Kidney capillary endothelial cell (primary cell): ENCODE results near the gene HCN2.
"Not testable (repeated sequence)": the region's sequence is repeated elsewhere in the genome, so short reads cannot be mapped to it uniquely, and the experiment has no call there.

Experiments used
- DNase-seq: peaks from one replicate; pipeline ENCODE4 v3.0.0-alpha.2; 2018; ENCODE audit warnings: low spot score

Gene HCN2

DNA sequence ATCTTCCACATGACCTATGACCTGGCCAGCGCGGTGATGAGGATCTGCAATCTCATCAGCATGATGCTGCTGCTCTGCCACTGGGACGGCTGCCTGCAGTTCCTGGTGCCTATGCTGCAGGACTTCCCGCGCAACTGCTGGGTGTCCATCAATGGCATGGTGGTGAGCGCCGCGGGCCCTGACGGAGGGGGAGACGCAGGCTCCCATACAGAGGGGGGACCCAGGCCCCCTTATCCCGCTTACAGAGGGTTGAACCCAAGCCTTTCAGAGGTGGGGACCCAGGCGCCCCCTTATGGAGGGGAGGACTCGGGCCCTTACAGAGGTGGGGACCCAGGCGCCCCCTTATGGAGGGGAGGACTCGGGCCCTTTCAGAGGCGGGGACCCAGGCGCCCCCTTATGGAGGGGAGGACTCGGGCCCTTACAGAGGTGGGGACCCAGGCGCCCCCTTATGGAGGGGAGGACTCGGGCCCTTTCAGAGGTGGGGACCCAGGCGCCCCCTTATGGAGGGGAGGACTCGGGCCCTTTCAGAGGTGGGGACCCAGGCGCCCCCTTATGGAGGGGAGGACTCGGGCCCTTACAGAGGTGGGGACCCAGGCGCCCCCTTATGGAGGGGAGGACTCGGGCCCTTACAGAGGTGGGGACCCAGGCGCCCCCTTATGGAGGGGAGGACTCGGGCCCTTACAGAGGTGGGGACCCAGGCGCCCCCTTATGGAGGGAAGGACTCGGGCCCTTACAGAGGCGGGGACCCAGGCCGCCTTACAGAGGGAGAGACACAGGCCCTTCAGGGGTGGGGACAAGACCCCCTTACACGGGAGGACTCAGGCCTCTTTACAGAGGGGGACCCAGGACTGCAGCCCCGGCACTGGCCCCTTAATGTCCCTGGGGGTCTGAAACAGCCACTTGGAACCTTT, 15.6 kb downstream of the HCN2 start:
- DNase-seq = not testable (repeated sequence)

DNA sequence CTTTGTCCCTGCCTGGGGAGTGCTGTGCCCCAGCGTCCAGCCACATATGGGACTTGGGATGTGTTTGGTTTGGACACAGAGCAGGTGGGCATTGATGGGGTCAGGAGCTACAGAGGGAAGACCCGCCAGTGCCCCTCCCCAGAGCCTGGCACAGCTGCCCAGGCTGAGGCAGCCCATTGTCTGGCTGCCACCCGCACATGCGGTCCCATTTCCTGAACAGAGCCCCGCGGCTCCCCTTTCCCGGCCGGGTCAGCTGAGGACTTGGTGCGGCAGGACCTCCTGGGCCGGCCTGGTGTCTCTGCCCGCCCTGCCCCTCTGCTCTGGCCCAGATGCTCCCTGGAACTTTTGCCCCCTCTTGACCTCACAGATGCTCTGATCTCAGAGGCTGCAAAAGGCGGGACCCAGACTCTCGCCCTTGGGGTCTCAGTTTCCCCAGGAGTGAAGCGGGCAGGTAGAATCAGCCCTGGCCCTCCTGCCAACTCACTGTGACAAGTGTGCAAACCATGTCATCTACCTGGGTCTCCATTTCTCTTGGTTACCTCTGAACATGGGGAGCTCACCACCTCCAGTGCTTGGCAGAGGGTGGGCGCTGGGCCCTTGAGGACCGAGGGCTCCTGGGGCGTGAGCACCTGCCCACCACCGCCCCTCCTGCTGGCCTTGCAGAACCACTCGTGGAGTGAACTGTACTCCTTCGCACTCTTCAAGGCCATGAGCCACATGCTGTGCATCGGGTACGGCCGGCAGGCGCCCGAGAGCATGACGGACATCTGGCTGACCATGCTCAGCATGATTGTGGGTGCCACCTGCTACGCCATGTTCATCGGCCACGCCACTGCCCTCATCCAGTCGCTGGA, 17.8 kb downstream of the HCN2 start:
- DNase-seq = no peak

DNA sequence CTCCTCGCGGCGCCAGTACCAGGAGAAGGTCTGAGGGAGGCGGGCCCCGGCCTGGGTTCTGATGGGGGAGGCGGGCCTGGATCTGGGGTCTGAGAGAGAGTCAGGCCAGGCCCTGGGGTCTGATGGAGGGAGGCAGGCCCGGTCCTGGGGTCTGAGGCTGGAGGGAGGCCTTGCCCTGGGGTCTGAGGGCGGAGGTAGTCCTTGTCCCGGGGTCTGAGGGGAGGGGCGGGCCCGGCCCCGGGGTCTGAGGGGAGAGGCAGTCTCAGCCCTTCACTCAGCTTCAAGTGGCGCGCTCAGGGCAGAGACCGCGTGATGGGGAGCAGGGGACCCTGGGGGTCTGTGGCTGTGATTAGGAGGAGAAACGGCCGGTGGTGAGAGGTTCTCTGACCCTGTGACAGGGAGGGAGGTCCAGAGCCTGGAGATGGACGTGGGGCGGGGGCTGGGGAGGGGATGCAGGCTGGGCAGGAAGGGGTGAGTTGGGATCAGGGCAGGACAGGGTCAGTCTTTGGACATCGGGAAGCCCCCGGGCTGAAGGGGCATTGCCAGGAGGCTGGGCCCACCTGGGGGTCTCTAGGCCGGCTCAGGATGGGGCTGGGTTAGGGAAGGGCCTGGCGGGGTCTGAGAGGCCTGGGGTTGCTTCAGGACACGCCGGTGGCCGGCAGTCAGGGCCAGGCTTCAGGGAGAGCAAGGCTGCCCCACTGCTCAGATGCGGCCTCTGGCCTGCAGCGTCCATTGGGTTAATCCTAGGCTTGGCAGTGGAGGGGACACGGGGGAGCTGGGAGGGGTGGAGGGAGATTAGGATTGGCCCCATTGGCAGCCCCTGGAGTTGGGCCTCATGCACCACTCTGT, 18.7 kb downstream of the HCN2 start:
- no peak for DNase-seq

DNA sequence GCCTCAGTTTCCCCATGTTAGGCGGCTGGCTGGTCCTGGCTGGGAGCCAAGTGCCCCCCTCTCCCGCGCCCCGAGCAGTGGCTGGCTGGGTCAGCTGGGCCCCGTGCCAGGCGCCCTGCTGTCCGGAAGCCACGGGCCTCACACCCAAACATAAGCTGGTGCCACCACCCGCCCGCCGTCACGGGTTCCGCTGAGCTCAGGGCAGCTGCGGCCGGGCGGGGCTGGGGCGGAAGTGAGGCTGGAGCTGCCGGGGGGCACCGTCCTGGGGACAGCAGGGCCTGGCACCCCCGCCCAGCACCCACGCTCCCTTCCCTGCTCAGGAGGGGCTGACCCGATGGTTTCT, 19.3 kb downstream of the HCN2 start:
- DNase-seq = no peak

DNA sequence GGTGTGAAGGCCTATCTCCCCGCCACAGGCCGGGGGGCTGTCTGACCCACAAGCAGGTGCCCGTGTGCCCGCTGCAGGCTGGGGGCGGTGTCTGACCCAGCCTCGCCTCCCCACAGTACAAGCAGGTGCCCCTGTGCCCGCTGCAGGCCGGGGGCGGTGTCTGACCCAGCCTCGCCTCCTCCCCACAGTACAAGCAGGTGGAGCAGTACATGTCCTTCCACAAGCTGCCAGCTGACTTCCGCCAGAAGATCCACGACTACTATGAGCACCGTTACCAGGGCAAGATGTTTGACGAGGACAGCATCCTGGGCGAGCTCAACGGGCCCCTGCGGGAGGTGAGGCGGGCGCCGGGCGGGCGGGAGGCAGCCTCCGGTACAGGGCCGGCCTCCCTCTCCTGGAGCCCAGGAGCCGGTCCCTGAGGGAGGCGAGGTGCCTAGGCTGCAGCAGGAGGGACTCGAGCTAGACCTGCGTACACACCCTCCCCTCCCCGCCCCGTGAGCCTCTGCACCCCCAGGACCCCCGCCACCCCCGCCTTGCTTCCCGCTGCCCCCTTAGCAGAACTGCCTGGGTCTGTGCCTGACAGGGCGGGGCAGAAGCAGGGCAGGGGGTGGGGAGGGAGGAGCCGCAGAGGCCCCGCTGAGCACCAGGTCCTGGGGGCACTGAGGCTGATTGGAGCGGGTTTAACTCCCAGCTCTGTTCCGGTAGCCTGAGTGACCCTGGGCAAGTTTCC, 20.6 kb downstream of the HCN2 start:
- no peak for DNase-seq

DNA sequence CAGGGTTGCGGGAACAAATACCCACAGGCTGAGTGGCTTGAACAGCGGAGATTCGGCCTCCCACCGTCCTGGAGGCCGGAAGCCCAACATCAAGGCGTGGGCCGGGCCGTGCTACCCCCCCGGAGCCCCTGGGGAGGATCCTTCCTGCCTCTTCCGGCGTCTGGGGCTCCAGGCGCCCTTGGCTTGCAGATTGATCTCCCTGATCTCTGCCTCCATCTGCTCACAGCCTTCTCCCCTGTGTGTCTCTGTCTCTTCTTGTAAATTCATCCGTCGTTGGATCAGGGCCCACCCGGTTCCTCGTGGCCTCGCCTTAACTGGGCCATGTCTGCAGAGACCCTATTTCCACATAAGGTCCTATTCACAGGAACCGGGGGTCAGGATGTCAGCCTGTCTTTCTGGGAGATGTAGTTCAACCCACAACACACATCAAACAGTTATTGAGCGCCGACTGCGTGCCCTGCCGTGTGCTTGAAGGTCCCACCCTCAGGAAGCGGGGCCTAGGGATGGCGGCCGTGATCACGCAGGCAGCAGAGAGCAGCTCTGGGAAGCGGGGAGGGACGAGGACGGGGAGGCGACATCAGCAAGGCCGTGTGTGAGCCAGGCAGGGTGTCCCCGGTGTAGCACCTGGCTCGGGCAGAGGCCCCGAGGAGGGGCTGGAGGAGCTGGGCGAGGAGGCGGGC, 21.3 kb downstream of the HCN2 start:
- DNase-seq = peak; percentile 33

DNA sequence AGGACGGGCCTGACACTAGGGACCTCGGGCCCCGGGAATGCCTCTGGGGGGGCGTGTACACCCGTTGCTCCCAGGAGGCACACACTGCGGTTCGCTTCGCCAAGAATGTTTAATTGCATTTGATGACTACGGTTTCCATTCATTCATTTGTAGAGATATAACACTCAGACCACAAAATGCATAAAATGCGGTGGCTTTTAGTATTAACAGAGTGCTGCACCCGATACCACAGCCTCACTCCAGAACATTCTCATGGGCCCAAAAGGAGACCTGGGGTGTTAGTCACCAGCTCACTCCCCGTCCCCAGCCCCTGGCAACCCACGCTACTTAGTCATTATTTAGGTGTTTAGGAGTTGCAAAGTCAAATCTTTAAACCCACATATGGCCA, 21.8 kb downstream of the HCN2 start:
- DNase-seq = no peak

DNA sequence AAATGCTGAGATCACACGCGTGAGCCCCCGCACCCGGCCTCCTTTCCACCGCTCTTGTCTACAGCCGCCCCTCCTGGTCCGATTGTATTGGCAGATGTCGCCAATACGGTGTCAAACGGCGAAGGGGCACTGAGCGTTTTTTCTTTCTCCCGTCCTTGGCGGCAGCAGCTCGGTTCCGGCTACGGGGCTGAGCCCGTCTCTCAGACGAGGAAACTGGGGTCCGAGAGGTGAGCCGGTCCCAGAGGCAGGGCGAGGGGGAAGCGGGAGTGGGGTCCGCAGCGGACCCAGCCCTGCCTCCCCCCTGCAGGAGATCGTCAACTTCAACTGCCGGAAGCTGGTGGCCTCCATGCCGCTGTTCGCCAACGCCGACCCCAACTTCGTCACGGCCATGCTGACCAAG, 23.3 kb downstream of the HCN2 start:
- DNase-seq = no peak

DNA sequence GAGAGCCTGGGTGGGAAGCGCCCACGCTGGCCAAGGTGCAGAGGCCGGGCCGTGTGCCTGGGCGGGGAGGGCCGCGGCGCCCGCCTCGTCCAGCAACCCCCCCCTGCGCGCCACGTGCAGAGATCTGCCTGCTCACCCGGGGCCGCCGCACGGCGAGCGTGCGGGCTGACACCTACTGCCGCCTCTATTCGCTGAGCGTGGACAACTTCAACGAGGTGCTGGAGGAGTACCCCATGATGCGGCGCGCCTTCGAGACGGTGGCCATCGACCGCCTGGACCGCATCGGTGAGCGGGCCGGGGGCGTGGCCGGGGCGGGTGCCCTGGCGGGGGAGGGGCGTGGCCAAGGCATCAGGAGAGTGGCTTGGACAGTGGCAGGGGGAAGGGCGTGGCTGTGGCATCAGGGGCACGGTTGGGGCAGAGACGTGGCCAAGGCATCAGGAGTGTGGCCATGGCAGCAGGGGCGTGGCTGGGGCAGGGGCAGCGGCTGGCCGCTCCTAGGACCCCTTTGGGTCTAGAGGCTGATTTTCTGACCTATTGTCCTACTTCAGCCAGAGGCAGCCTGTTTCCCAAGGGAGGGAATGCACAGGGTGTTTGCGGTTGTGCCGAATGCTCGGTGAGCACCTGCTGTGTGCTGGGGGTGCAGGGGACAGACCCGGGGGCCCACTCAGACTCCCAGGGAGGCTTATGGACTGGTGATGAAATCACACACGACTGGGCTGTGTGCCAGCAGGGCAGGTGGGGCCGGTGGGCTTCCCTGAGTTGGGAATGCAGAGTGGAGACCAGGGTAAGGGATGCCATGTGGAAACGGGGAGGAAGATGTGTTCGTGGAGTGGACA, 24.3 kb downstream of the HCN2 start:
- no peak for DNase-seq

DNA sequence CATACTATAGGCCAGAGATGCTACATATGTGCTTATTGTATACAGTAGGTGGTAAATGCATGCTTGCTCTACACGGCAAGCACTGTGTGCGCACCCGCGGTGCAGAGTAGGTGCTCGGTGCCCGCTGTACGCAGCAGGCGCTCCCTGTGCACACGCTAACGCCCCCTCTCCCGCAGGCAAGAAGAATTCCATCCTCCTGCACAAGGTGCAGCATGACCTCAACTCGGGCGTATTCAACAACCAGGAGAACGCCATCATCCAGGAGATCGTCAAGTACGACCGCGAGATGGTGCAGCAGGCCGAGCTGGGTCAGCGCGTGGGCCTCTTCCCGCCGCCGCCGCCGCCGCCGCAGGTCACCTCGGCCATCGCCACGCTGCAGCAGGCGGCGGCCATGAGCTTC, 25.9 kb downstream of the HCN2 start:
- DNase-seq = no peak

DNA sequence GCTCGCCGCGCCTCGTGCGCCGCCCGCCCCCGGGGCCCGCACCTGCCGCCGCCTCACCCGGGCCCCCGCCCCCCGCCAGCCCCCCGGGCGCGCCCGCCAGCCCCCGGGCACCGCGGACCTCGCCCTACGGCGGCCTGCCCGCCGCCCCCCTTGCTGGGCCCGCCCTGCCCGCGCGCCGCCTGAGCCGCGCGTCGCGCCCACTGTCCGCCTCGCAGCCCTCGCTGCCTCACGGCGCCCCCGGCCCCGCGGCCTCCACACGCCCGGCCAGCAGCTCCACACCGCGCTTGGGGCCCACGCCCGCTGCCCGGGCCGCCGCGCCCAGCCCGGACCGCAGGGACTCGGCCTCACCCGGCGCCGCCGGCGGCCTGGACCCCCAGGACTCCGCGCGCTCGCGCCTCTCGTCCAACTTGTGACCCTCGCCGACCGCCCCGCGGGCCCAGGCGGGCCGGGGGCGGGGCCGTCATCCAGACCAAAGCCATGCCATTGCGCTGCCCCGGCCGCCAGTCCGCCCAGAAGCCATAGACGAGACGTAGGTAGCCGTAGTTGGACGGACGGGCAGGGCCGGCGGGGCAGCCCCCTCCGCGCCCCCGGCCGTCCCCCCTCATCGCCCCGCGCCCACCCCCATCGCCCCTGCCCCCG, 26.5 kb downstream of the HCN2 start:
- no peak for DNase-seq

DNA sequence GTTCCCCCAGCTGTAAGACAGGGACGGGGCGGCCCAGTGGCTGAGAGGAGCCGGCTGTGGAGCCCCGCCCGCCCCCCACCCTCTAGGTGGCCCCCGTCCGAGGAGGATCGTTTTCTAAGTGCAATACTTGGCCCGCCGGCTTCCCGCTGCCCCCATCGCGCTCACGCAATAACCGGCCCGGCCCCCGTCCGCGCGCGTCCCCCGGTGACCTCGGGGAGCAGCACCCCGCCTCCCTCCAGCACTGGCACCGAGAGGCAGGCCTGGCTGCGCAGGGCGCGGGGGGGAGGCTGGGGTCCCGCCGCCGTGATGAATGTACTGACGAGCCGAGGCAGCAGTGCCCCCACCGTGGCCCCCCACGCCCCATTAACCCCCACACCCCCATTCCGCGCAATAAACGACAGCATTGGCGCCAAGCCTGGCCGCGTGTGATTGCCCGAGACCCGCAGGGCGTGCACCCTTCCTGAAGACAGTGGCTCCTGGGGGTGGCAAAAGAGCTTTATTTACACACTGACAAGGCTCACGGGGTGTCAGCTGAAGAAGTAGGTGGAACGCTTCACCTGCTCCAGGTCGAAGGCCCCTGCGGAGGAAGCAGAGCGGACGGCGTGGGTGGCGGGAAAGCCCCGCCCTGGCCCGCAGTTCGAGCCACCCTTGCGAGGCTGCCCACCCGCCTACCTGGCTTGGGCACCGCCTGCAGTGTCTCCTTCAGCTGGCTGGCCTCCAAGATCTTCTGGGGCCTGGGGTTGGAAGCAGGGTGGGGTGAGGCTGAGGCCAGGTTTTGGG, 27.3 kb downstream of the HCN2 start:
- DNase-seq = no peak

DNA sequence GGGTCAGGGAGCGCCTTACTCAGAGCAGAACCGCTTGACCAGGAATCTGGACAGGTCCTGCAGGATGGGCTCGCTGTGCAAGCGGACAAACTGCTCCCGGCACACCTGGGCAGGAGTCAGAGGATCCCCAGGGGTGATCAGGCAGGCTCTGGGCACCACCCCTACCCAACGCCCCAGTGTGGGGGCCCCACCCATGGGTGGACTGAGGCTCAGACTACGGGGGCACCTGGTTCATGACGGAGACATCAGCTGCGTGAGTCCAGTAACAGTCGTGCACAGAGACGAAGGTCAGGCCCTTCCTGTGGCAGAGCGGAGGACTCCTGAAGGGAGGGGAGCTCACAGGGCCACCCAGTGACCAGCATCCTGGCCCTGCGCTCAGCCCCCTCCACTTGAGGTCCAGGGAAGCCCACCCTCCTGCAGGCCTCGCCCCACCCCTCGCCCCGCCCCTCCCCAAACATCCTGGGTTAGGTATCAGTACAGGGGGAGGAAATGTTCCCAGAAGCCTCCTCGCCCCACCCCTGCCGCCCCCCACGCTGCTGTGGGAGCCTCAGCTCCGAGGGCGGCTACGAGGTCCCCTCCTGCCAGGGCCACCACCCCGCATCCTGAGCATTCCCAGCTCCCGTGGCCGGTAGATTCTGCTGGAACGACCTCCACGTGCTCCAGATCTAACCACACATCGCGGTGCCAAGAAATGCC, 28.0 kb downstream of the HCN2 start:
- no peak for DNase-seq

DNA sequence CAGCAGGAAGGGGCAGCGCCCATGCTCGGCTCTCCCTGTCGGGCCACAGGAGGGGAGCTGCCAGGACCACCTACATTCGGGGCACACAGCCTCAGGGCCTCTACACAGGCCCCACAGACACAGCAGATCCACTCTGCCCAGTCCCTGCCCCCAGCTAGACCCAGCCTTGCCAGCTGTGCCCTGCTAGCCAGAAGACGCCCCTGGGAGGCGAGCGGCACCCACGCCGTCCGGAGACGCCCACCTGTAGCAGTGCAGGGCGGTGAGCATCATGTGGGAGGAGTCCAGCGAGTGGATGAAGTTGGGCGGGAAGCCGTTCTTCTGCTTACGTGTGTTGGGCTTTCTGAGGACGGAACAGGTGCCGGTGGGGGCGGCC, 28.6 kb downstream of the HCN2 start:
- no peak for DNase-seq

DNA sequence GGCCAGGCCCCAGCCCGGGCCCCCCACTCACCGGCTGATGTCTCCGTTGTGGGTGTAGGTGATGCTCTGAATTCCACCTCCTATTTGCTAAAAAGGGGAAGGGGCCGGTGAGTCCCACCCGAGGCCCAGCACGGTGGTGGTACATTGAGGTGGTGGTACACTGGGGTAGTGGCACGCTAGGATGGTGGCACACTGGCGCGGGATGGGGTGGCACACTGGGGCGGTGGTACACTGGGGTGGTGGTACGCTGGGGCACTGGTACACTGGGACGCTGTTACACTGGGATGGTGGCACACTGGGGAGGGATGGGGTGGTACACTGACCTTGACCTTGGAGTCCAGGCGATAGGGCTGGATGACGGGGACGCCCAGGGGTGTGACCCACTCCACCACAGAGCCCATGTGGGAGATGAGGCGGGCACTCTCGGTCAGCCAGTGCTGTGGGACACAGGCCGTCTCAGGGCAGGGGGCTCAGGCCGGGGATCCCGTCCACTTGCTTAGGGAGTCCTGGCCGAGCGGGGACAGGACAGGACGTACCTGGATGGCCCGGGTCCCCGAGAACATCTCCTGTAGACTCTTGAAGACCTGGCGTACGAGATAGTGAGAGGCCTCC, 29.1 kb downstream of the HCN2 start:
- no peak for DNase-seq

DNA sequence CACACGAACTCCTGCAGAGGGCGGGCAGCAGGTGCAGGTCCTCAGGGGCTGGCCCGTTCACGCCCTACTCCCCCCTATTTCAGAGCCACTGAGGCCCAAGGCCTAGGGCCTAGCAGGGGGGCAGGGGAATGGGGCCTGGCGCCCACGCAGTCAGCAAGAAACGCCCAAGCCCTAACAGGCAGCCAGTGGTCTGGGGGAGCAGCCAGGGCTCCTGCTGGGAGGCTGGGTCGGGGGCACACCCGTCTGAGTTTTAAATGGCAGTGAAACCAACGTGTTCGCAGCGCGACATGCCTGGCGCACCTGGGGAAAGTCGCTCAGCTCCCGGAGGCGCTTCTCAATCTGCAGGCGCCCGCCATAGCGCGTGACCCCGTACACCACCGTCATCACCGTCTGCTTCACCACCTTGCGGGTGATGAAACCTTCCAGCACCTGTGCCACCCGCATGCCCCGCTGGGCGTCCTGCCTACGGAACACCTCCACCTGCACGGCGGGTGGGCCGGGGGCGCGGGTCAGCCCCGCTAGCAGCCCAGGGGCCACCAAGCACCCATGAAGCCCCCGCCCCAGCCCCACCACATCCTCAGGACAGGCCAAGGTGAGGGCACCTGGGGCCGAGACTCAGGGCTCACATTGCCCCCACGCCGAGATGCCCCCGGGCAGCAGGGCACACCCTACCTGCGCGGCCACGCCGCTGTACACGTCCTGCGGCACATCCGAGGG, 29.8 kb downstream of the HCN2 start:
- no peak for DNase-seq

DNA sequence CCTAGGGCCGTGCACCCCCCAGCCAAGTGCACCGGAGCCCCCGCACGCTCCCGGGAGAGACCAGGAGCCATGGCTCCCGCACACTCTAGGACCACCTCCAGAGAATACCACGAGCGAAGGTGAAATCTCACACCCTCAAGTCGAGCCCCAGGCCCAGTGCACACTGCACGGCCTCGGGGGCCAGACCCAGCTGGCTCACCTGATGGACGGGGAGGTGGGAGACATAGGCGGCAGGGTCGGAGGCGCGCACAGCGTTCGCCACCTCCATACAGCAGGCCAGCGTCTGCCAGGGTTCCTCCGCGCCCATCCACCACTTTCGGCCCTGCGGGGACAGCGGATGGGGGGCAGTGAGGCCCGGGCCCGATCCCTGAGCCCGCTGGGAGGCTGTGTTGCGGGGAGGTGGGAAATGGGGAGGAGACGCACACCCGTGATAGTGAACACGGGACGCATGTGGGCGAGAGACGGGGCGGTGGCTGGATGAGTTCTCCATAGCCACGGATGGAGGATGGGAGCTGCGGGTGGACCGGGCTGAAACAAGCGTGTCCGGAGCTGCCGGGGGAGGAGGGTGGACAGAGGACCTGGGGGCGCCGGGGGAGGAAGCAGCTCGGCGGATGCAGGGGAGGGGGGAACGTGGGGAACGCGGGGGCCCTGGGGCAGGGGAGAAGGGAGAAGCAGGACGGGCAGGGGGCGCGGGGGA, 30.6 kb downstream of the HCN2 start:
- DNase-seq = no peak
